A549 (cell line): ENCODE results near the gene PMEL.
"Not testable (repeated sequence)": the region's sequence is repeated elsewhere in the genome, so short reads cannot be mapped to it uniquely, and the experiment has no call there.

Experiments
- BCL3 ChIP-seq: fragments of >200 bp; sonication (Bioruptor Twin); formaldehyde crosslinking; IDR thresholded peaks from 3 replicates; pipeline ENCODE4 v1.6.1; 2016
- CEBPB ChIP-seq, 2 experiments: fragments of >200 bp in 1 of 2; sonication (Bioruptor Twin) in 1 of 2; formaldehyde crosslinking in 1 of 2; IDR thresholded peaks; 2 replicates each; pipeline ENCODE4 v1.6.1; 2012 to 2016
- CHD2 ChIP-seq: fragments of 150-350 bp; IDR thresholded peaks from 2 replicates; pipeline ENCODE4 v1.6.1; 2014; ENCODE audit warnings: low read length; ENCODE audit not compliant: partially characterized antibody
- CHD4 ChIP-seq: fragments of 200-600 bp; sonication (generic); IDR thresholded peaks from 2 replicates; pipeline ENCODE4 v1.6.1; 2016; ENCODE audit warnings: antibody characterized with exemption, mild to moderate bottlenecking, borderline replicate concordance
- CTCF ChIP-seq: fragments of >200 bp; sonication (Bioruptor Twin); formaldehyde crosslinking; IDR thresholded peaks from 3 replicates; pipeline ENCODE4 v1.5.1; 2016
- ESRRA ChIP-seq: fragments of 150-350 bp; IDR thresholded peaks from 2 replicates; pipeline ENCODE4 v1.6.1; 2014; ENCODE audit warnings: mild to moderate bottlenecking, low read length, borderline replicate concordance
- HOXA7 ChIP-seq: fragments of 250-450 bp; sonication (Bioruptor Pico); IDR thresholded peaks from 2 replicates; pipeline ENCODE4 v1.5.0; 2020; ENCODE audit warnings: mild to moderate bottlenecking, moderate library complexity
- HOXB13 ChIP-seq: fragments of 250-450 bp; sonication (Bioruptor Pico); IDR thresholded peaks from 2 replicates; pipeline ENCODE4 v1.5.0; 2020; ENCODE audit warnings: low read depth, mild to moderate bottlenecking, moderate library complexity
- KDM5A ChIP-seq: fragments of 200-600 bp; sonication (generic); IDR thresholded peaks from 2 replicates; pipeline ENCODE4 v1.6.1; 2016; ENCODE audit warnings: antibody characterized with exemption, mild to moderate bottlenecking
- POLR2A ChIP-seq: IDR thresholded peaks from 2 replicates; pipeline ENCODE4 v1.6.1; 2012; ENCODE audit warnings: mild to moderate bottlenecking, low read length
- RAD21 ChIP-seq, 2 experiments: fragments of >200 bp in 1 of 2; sonication (Bioruptor Twin) in 1 of 2; formaldehyde crosslinking in 1 of 2; IDR thresholded peaks in 1 of 2; conservative IDR thresholded peaks in 1 of 2; 2 replicates in 1 of 2; 3 replicates in 1 of 2; pipeline ENCODE4 v1.6.1; 2012 to 2018; ENCODE audit warnings: inconsistent platforms in 1 of 2
- REST ChIP-seq: fragments of 200-600 bp; sonication (generic); IDR thresholded peaks from 2 replicates; pipeline ENCODE4 v1.6.1; 2016; ENCODE audit warnings: antibody characterized with exemption, mild to moderate bottlenecking, moderate library complexity
- ZFP36 ChIP-seq: fragments of 450-650 bp; IDR thresholded peaks from 2 replicates; pipeline ENCODE4 v1.6.1; 2014; ENCODE audit warnings: borderline replicate concordance; ENCODE audit not compliant: partially characterized antibody
- TF ChIP-seq, protein P1 (sequence below): fragments of 150-350 bp; IDR thresholded peaks from 2 replicates; pipeline ENCODE4 v1.6.1; 2014; ENCODE audit warnings: low read depth, mild to moderate bottlenecking, low read length

- TF ChIP-seq ESRRA; CTCF; RAD21 (conservative IDR thresholded peaks at IDR 0.05 in 1 of 2, IDR thresholded peaks at IDR 0.05 in 1 of 2); POLR2A; CHD2; HOXA7; KDM5A; BCL3; REST; CEBPB (IDR thresholded peaks at IDR 0.05); HOXB13 (CRISPR knock-in tag); ZFP36; CHD4: not testable (repeated sequence)
- TF ChIP-seq, protein P1, sequence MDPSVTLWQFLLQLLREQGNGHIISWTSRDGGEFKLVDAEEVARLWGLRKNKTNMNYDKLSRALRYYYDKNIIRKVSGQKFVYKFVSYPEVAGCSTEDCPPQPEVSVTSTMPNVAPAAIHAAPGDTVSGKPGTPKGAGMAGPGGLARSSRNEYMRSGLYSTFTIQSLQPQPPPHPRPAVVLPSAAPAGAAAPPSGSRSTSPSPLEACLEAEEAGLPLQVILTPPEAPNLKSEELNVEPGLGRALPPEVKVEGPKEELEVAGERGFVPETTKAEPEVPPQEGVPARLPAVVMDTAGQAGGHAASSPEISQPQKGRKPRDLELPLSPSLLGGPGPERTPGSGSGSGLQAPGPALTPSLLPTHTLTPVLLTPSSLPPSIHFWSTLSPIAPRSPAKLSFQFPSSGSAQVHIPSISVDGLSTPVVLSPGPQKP: not testable (repeated sequence)
Measured at GRCh38 chr12:55981882-55982281, 16.0 kb upstream of the PMEL start.
